ENCODE results near the gene CDC45.

DNA sequence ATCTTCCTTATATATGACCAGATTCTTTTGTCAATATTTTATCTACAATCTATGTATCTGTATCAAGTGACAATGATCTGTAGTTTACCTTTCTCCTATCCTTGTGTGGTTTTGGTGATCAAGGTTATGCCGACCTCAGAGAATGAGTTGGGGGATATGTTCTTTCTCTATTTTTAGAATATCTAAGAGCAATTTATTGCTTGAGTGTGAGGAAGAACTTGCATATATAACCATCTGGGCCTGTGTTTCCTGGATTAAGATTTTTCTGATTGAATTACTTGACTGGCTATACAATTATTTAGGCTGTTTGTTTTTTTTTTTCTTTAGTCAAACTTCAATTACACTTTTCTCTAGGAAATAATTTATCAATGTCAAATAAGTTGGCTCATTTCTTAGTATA lies 18.2 kb upstream of the CDC45 start:
- TF ChIP-seq, protein P1, sequence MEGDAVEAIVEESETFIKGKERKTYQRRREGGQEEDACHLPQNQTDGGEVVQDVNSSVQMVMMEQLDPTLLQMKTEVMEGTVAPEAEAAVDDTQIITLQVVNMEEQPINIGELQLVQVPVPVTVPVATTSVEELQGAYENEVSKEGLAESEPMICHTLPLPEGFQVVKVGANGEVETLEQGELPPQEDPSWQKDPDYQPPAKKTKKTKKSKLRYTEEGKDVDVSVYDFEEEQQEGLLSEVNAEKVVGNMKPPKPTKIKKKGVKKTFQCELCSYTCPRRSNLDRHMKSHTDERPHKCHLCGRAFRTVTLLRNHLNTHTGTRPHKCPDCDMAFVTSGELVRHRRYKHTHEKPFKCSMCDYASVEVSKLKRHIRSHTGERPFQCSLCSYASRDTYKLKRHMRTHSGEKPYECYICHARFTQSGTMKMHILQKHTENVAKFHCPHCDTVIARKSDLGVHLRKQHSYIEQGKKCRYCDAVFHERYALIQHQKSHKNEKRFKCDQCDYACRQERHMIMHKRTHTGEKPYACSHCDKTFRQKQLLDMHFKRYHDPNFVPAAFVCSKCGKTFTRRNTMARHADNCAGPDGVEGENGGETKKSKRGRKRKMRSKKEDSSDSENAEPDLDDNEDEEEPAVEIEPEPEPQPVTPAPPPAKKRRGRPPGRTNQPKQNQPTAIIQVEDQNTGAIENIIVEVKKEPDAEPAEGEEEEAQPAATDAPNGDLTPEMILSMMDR (IDR thresholded peaks at IDR 0.05): no peak
- no peak for TF ChIP-seq POLR2A (IDR thresholded peaks at IDR 0.05)
